ENCODE data around the gene ART5. TPM values are rescaled to one million over a fixed set of nuclear protein-coding genes. Genes with fewer than 3 reads are reported as not detected.

The ART5 gene
- total RNA-seq, 2 donors from 2014 or later, result not detected

GRCh38 chr11:3623767-3624458, 17.9 kb downstream of the ART5 start:
- TF ChIP-seq CTCF (IDR thresholded peaks at IDR 0.05), result no peak
- H3K9me3 ChIP-seq, result no peaks in the 10 kb centered on the region
- no peak for DNase-seq (ENCODE audit: low spot score)
- H3K27me3 ChIP-seq (replicated peaks; ENCODE audit: insufficient read depth), result no peaks in the 10 kb centered on the region
- no peak overlapping the region for H3K4me3 ChIP-seq
- H3K4me1 ChIP-seq (ENCODE audit: control insufficient read depth in 1 of 2, low read depth in 2 of 2), result no peaks in the 10 kb centered on the region
- H3K36me3 ChIP-seq, result no peaks in the 10 kb centered on the region
- H3K27ac ChIP-seq, result no peak overlapping the region
- no peak for ATAC-seq (ENCODE audit: insufficient number of reproducible peaks, low FRiP score, low read depth)

- no peaks in the 10 kb centered on the region for H3K9me3 ChIP-seq
- no peak for TF ChIP-seq CTCF (IDR thresholded peaks at IDR 0.05)
- H3K4me3 ChIP-seq, result no peak overlapping the region
- ATAC-seq (ENCODE audit: insufficient number of reproducible peaks, low FRiP score, low read depth), result no peak
- H3K27me3 ChIP-seq (replicated peaks; ENCODE audit: insufficient read depth), result no peaks in the 10 kb centered on the region
- H3K4me1 ChIP-seq (ENCODE audit: control insufficient read depth in 1 of 2, low read depth in 2 of 2), result no peaks in the 10 kb centered on the region
- DNase-seq (ENCODE audit: low spot score), result no peak
- H3K36me3 ChIP-seq, result no peaks in the 10 kb centered on the region
- no peak overlapping the region for H3K27ac ChIP-seq
These were observed 18.7 kb downstream of the ART5 start for GRCh38 chr11:3623121-3623520.

GRCh38 chr11:3622521-3622920, 19.3 kb downstream of the ART5 start:
- no peak for TF ChIP-seq CTCF (IDR thresholded peaks at IDR 0.05)

GRCh38 chr11:3617990-3618389, 23.8 kb downstream of the ART5 start:
- no peak for ATAC-seq (ENCODE audit: insufficient number of reproducible peaks, low FRiP score, low read depth)
- DNase-seq (ENCODE audit: low spot score), result no peak
- H3K36me3 ChIP-seq, result no peaks in the 10 kb centered on the region
- H3K4me1 ChIP-seq (ENCODE audit: control insufficient read depth in 1 of 2, low read depth in 2 of 2), result no peaks in the 10 kb centered on the region
- H3K9me3 ChIP-seq, result no peaks in the 10 kb centered on the region
- H3K27ac ChIP-seq, result no peak overlapping the region
- TF ChIP-seq CTCF (IDR thresholded peaks at IDR 0.05), result no peak
- H3K27me3 ChIP-seq (replicated peaks; ENCODE audit: insufficient read depth), result no peaks in the 10 kb centered on the region
- no peak overlapping the region for H3K4me3 ChIP-seq

More at GRCh38 chr11:3622521-3622920, 19.3 kb downstream of the ART5 start:
- no peak for DNase-seq (ENCODE audit: low spot score)
- H3K27me3 ChIP-seq (replicated peaks; ENCODE audit: insufficient read depth), result no peaks in the 10 kb centered on the region
- no peak overlapping the region for H3K4me3 ChIP-seq
- no peaks in the 10 kb centered on the region for H3K36me3 ChIP-seq
- H3K27ac ChIP-seq, result no peak overlapping the region
- no peak for ATAC-seq (ENCODE audit: insufficient number of reproducible peaks, low FRiP score, low read depth)
- H3K4me1 ChIP-seq (ENCODE audit: control insufficient read depth in 1 of 2, low read depth in 2 of 2), result no peaks in the 10 kb centered on the region
- H3K9me3 ChIP-seq, result no peaks in the 10 kb centered on the region

GRCh38 chr11:3616721-3617460, 24.9 kb downstream of the ART5 start:
- DNase-seq (ENCODE audit: low spot score) (no peak), ATAC-seq (ENCODE audit: insufficient number of reproducible peaks, low FRiP score, low read depth) (no peak)
- no peaks in the 10 kb centered on the region for H3K36me3 ChIP-seq
- no peaks in the 10 kb centered on the region for H3K27me3 ChIP-seq (replicated peaks; ENCODE audit: insufficient read depth)
- no peaks in the 10 kb centered on the region for H3K9me3 ChIP-seq
- H3K4me1 ChIP-seq (ENCODE audit: control insufficient read depth in 1 of 2, low read depth in 2 of 2), result no peaks in the 10 kb centered on the region
- H3K27ac ChIP-seq, result no peak overlapping the region
- H3K4me3 ChIP-seq, result no peak overlapping the region
- TF ChIP-seq CTCF (IDR thresholded peaks at IDR 0.05), result no peak

Measured in thoracic aorta (tissue), 2 donors.